Aorta (tissue), 5 donors: ENCODE results near the gene C1orf174. TPM values are rescaled to one million over a fixed set of nuclear protein-coding genes. Genes with fewer than 3 reads are reported as not detected.
A peak's percentile ranks its signal among the peaks of the same experiment; 100 is the strongest.
"Not testable (repeated sequence)": the region's sequence is repeated elsewhere in the genome, so short reads cannot be mapped to it uniquely, and the experiment has no call there.

Experiments used
- ATAC-seq: fragments of 200-7000 bp; cut with Tn5 transposase; one replicate; pipeline ENCODE4 v1.9.1; 2022; ENCODE audit warnings: moderate library complexity; ENCODE audit not compliant: low FRiP score
- DNase-seq, 2 donors: peaks; one replicate each; pipeline ENCODE4 v3.0.0-alpha.2; 2020
- H3K27ac ChIP-seq, 2 donors: one replicate each; pipeline ENCODE4 v1.5.1; 2013; ENCODE audit warnings: low read length in 2 of 2, mild to moderate bottlenecking in 2 of 2, moderate library complexity in 2 of 2, control low read depth in 1 of 2, inconsistent platforms in 1 of 2, low read depth in 1 of 2
- H3K27me3 ChIP-seq, 2 donors: one replicate each; pipeline ENCODE4 v1.6.1; 2013; ENCODE audit warnings: control low read depth in 1 of 2, low read length in 1 of 2, mild to moderate bottlenecking in 1 of 2, moderate library complexity in 1 of 2; ENCODE audit not compliant: insufficient read depth in 2 of 2, control insufficient read depth in 1 of 2
- H3K36me3 ChIP-seq, 2 donors: one replicate each; pipeline ENCODE4 v1.6.1; 2013; ENCODE audit warnings: control low read depth in 1 of 2, low read length in 1 of 2, mild to moderate bottlenecking in 1 of 2; ENCODE audit not compliant: insufficient read depth in 2 of 2, control insufficient read depth in 1 of 2
- H3K4me1 ChIP-seq, 2 donors: one replicate each; pipeline ENCODE4 v1.6.1; 2013; ENCODE audit warnings: low read length in 2 of 2, control low read depth in 1 of 2, mild to moderate bottlenecking in 1 of 2, moderate library complexity in 1 of 2; ENCODE audit not compliant: insufficient read depth in 2 of 2, control insufficient read depth in 1 of 2
- H3K4me3 ChIP-seq, 2 donors: one replicate each; pipeline ENCODE4 v1.5.1; 2013; ENCODE audit warnings: low read length in 2 of 2, control low read depth in 1 of 2, mild to moderate bottlenecking in 1 of 2
- H3K9me3 ChIP-seq: one replicate; pipeline ENCODE4 v1.6.1; 2013; ENCODE audit warnings: mild to moderate bottlenecking, low read length; ENCODE audit not compliant: control insufficient read depth
- WGBS, 2 donors: extraction: QIAGEN DNeasy Blood & Tissue Kit; methylation state at CpG; one replicate each; pipeline ENCODE4 v1.1.7; 2013; 5-methylcytosine and 5-hydroxymethylcytosine counted together
- intact Hi-C, 2 donors: fragments of 100-400 bp; cut with DNase I; formaldehyde crosslinking; loops; one replicate each; pipeline versions ENCODE4 v1.14.2 to v1.15.0; 2022
- polyA plus RNA-seq, 2 donors: library from polyadenylated mRNA; stranded (reverse); fragments of 200-250 nt; gene quantifications; one replicate each; pipeline ENCODE4 v1.2.3, GENCODE V29; 2013
- total RNA-seq, 2 donors: library from RNA; stranded (reverse); fragmentation: NEBNext Ultra II Directional; extraction: Animal tissue kit (Norgen Biotek cat#: 25700); gene quantifications; one replicate each; pipeline ENCODE4 v1.2.1, GENCODE V29; 2021
- donor health status: healthy with polysubstance abuse.
- donor health status: Bipolar disorder and iron deficiency.
- donor health status: DM: no; HTN: no; CAD: no.
- donor health status: DM: no; HTN: no; CAD: no.
- donor health status: DM: yes; HTN: yes; CAD: no.

C1orf174 gene
- total and polyA plus RNA-seq, 4 donors, result 12.6 to 19.8 (median 16.1) TPM

- no peaks in the 10 kb centered on the region for H3K36me3 ChIP-seq
- WGBS, 2 donors, result 84 to 86% methylated on average over 6 of the region's 6 CpGs
- intact Hi-C loops, result no loop called here
- H3K4me1 ChIP-seq, result no peaks in the 10 kb centered on the region
- DNase-seq, result no peak
- H3K27me3 ChIP-seq, result no peaks in the 10 kb centered on the region
- H3K27ac ChIP-seq, result no peak overlapping the region
- H3K4me3 ChIP-seq, result no peak overlapping the region
- no peaks in the 10 kb centered on the region for H3K9me3 ChIP-seq
- no peak for ATAC-seq
These were observed 22.2 kb upstream of the C1orf174 start for GRCh38 chr1:3922201-3922725.

DNA sequence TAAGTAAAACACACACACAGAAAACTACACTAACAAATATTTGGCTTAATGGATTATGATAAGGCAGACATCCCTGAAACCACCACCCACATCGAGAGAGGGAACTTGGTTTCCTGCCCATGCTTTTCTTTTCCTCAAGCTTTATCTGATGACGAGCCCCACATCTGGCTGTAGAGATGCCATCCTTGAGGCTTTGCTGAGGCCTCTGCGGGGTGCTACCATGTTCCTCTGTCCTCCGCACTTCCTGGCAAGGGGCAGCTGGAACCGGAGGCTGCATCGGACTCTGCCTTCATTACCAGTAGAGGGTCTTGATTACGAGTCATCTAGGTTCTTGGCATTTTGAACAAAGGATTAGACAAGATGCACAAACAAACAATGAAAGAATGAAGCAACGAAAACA is 21.7 kb upstream of the C1orf174 start:
- DNase-seq, result peak in 1 of 2 donors; percentile 14
- Histone ChIP-seq H3K4me3 (no peak overlapping the region), H3K4me1 (no peaks in the 10 kb centered on the region), H3K27me3 (no peaks in the 10 kb centered on the region), H3K36me3 (no peaks in the 10 kb centered on the region), H3K9me3 (no peaks in the 10 kb centered on the region), H3K27ac (no peak overlapping the region)
- intact Hi-C loops, result no loop called here
- no peak for ATAC-seq
- 74 to 79% methylated on average over 8 of the region's 8 CpGs for WGBS, 2 donors

DNA sequence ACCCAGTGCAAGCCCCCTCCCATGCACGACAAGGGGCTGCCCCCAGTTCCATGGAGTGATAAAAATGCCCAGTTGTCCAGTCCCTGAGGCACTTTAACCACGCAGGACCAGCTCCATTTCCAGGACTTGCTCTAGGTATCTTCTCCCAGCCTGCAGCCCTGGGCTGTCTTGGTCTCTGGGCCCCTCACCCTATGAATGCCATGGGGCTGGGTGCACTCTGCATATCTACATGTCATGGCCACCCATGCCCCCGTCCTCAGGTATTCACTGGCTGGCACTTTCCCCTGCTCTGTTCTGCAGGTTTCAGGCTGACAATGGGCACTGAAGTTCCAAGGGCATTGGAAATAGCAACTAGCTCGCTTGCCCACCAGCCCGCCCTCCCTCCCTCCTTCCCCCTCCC is 19.6 kb upstream of the C1orf174 start:
- Histone ChIP-seq H3K4me1 (no peaks in the 10 kb centered on the region), H3K4me3 (no peak overlapping the region), H3K27me3 (no peaks in the 10 kb centered on the region), H3K27ac (no peak overlapping the region), H3K36me3 (no peaks in the 10 kb centered on the region), H3K9me3 (no peaks in the 10 kb centered on the region)
- ATAC-seq (no peak), DNase-seq (peak in 1 of 2 donors; percentile 46)
- intact Hi-C loops, result no loop called here
- 65 to 73% methylated on average over 5 of the region's 5 CpGs for WGBS, 2 donors

GRCh38 chr1:3918966-3919611 is 19.0 kb upstream of the C1orf174 start:
- 74% methylated on average over 15 of the region's 15 CpGs for whole genome bisulfite sequencing, 2 donors
- Histone ChIP-seq H3K4me3 (no peak overlapping the region), H3K9me3 (no peaks in the 10 kb centered on the region), H3K27ac (no peak overlapping the region), H3K36me3 (no peaks in the 10 kb centered on the region), H3K27me3 (no peaks in the 10 kb centered on the region), H3K4me1 (no peaks in the 10 kb centered on the region)
- ATAC-seq (no peak), DNase-seq (peak in 1 of 2 donors; percentile 52)
- intact Hi-C loops, result no loop called here

DNA sequence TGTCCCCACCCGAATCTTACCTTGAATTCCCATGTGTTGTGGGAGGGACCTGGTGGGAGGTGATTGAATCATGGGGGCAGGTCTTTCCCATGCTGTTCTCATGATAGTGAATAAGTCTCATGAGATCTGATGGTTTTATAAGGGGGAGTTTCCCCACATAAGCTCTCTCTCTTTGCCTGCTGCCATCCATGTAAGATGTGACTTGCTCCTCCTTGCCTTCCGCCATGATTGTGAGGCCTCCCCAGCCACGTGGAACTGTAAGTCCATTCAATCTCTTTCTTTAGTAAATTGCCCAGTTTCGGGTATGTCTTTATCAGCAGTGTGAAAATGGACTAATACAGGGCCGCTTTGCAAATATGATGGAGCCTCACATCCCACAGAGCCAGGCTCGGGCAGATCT is 18.3 kb upstream of the C1orf174 start:
- ATAC-seq, H3K4me1 ChIP-seq, H3K9me3 ChIP-seq, H3K4me3 ChIP-seq, intact Hi-C loops, H3K27me3 ChIP-seq, H3K36me3 ChIP-seq, H3K27ac ChIP-seq, DNase-seq: not testable (repeated sequence)
- WGBS, 2 donors, result 81 to 84% methylated on average over 6 of the region's 6 CpGs

GRCh38 chr1:3917761-3918160 is 17.7 kb upstream of the C1orf174 start:
- Histone ChIP-seq H3K27me3 (no peaks in the 10 kb centered on the region), H3K4me1 (no peaks in the 10 kb centered on the region), H3K9me3 (no peaks in the 10 kb centered on the region), H3K27ac (no peak overlapping the region), H3K36me3 (no peaks in the 10 kb centered on the region), H3K4me3 (no peak overlapping the region)
- DNase-seq (peak in 1 of 2 donors; percentile 47), ATAC-seq (no peak)
- WGBS, 2 donors, result 81 to 82% methylated on average over 8 of the region's 8 CpGs
- intact Hi-C loops, result no loop called here

- Histone ChIP-seq H3K27me3 (no peaks in the 10 kb centered on the region), H3K9me3 (no peaks in the 10 kb centered on the region), H3K4me3 (no peak overlapping the region), H3K36me3 (no peaks in the 10 kb centered on the region), H3K4me1 (no peaks in the 10 kb centered on the region), H3K27ac (no peak overlapping the region)
- DNase-seq (peak in 1 of 2 donors; percentile 50), ATAC-seq (no peak)
- intact Hi-C loops, result no loop called here
- 83 to 84% methylated on average over 15 of the region's 15 CpGs for WGBS, 2 donors
These were observed 15.6 kb upstream of the C1orf174 start for GRCh38 chr1:3915551-3916121.

DNA sequence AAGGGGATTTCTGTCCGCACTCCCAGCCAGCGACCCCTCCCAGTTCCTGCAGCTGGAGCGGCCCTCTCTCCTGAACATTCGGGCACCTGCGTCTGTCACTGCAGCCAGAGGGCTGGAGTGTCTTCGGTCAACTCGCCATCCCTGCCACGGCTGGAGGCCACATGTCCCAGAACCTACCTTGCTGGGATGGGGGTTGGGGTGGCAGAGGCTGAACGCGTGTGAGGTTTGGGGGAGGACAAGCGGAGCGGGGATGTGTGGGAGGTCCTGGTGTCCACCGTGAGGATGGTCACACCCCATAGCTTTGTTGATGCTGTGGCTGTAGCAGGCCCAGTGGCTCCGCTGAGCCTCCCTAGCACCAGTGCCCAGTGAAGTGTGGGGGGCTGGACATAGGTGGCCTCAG is 14.8 kb upstream of the C1orf174 start:
- DNase-seq (peak in 1 of 2 donors; percentile 56), ATAC-seq (no peak)
- Histone ChIP-seq H3K27ac (no peak overlapping the region), H3K4me1 (no peaks in the 10 kb centered on the region), H3K9me3 (no peaks in the 10 kb centered on the region), H3K27me3 (no peaks in the 10 kb centered on the region), H3K4me3 (no peak overlapping the region), H3K36me3 (no peaks in the 10 kb centered on the region)
- 90 to 92% methylated on average over 14 of the region's 14 CpGs for WGBS, 2 donors
- intact Hi-C loops, result no loop called here

DNA sequence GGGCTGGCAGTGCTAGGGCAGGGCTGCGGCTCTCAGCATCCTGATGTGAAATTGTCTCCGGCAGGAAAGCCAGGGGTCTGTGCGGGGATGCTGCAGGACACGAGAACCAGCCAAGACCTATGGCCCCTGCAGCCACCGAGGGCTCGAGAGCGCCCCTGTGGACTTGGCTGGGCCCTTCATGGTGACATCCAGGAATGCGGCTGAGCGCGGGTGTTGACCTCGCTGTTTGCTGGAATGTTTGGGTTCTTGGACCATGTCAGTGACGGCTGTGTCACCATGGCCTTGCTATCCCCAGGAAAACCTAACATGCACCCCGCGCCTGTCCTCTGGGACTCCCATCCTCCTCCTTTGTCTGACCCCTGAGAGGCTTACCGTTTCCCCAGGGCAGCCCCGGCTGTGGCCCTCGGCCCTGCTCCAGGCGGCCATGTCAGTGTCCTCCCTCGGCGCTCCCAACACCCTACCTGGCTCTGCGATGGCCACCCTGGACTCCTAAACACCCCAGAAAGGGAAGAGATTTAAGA is 14.3 kb upstream of the C1orf174 start:
- WGBS, 2 donors, result 91 to 92% methylated on average over 21 of the region's 21 CpGs
- Histone ChIP-seq H3K4me3 (no peak overlapping the region), H3K4me1 (no peaks in the 10 kb centered on the region), H3K27me3 (no peaks in the 10 kb centered on the region), H3K36me3 (no peaks in the 10 kb centered on the region), H3K27ac (no peak overlapping the region), H3K9me3 (no peaks in the 10 kb centered on the region)
- peak in 1 of 2 donors; percentile 74 for DNase-seq
- ATAC-seq, result no peak
- intact Hi-C loops, result no loop called here
